HCT116 (cell line): ENCODE results near the gene KPNB1. TPM values are rescaled to one million over a fixed set of nuclear protein-coding genes. Genes with fewer than 3 reads are reported as not detected.

Experiments used
- ATAC-seq: fragments of 200-7000 bp; cut with Tn5 transposase; 2 replicates; pipeline ENCODE4 v1.9.1; 2020; ENCODE audit warnings: mild to moderate bottlenecking, moderate library complexity
- BruUV-seq: library from RNA; stranded (reverse); fragments of 400-500 nt; replicated peaks from 2 replicates; lab custom pipeline; 2021; lab: Mats Ljungman, UMichigan
- CTCF ChIA-PET: fragments of 300-600 bp; sonication (Branson Sonifier 250); formaldehyde crosslinking; loops from one replicate; lab custom pipeline; 2021; ENCODE audit warnings: antibody characterized with exemption; lab: Charles Lee
- POLR2A ChIA-PET: fragments of 300-600, 350-600 bp; sonication (Branson Sonifier 250); formaldehyde crosslinking; loops from one replicate; lab custom pipeline; 2021; ENCODE audit warnings: antibody characterized with exemption; lab: Charles Lee
- RAD21 ChIA-PET, 2 experiments: fragments of 300-600 bp; sonication (Branson Sonifier 250); formaldehyde crosslinking; loops; one replicate each; lab custom pipeline; 2023; ENCODE audit warnings: low total read pairs in 2 of 2; ENCODE audit not compliant: uncharacterized antibody in 2 of 2, unreplicated experiment in 2 of 2, low non-redundant PET in 1 of 2; lab: Charles Lee
- DNase-seq: peaks from one replicate; pipeline ENCODE4 v3.0.0-alpha.2; 2010; ENCODE audit warnings: low read depth, low spot score
- H2AFZ ChIP-seq: fragments of 200-600 bp; shearing (Covaris generic), sonication (generic); 2 replicates; pipeline ENCODE4 v1.6.1; 2017; ENCODE audit warnings: low read depth, mixed run types, mixed read lengths, antibody characterized with exemption, low read length; ENCODE audit not compliant: poor library complexity, severe bottlenecking
- H3K27ac ChIP-seq: 2 replicates; pipeline ENCODE4 v1.5.1; 2012; ENCODE audit warnings: low read depth, low read length
- H3K27me3 ChIP-seq: fragments of 200-600 bp; sonication (generic); 2 replicates; pipeline ENCODE4 v1.6.1; 2016; ENCODE audit warnings: mixed run types, low read length, mixed read lengths; ENCODE audit not compliant: insufficient read depth
- H3K36me3 ChIP-seq, 2 experiments: fragments of 200-500 bp in 1 of 2; fragments of 200-600 bp in 1 of 2; sonication (Bioruptor generic) in 1 of 2; sonication (generic) in 1 of 2; 2 replicates each; pipeline versions ENCODE4 v1.5.1 to v1.6.1; 2014 to 2016; ENCODE audit warnings: low read length in 2 of 2, inconsistent platforms in 1 of 2, mixed read lengths in 1 of 2, mixed run types in 1 of 2; ENCODE audit not compliant: insufficient read depth in 2 of 2, control insufficient read depth in 1 of 2
- H3K4me1 ChIP-seq, 2 experiments: fragments of 200-600 bp in 1 of 2; sonication (generic) in 1 of 2; 2 replicates each; pipeline versions ENCODE4 v1.5.1 to v1.6.1; 2012 to 2017; ENCODE audit warnings: low read length in 2 of 2, inconsistent platforms in 1 of 2, mild to moderate bottlenecking in 1 of 2, mixed read lengths in 1 of 2, mixed run types in 1 of 2, moderate library complexity in 1 of 2; ENCODE audit not compliant: insufficient read depth in 2 of 2, control insufficient read depth in 1 of 2
- H3K4me2 ChIP-seq: fragments of 200-600 bp; sonication (generic); 2 replicates; pipeline ENCODE4 v1.6.1; 2017; ENCODE audit warnings: mixed run types, low read length, mixed read lengths
- H3K4me3 ChIP-seq, 2 experiments: fragments of 200-600 bp in 1 of 2; sonication (generic) in 1 of 2; replicated peaks in 1 of 2; 2 replicates each; pipeline ENCODE4 v1.5.1; 2011 to 2016; ENCODE audit warnings: low read length in 2 of 2, control low read depth in 1 of 2, low read depth in 1 of 2, mild to moderate bottlenecking in 1 of 2, mixed read lengths in 1 of 2, mixed run types in 1 of 2
- H3K79me2 ChIP-seq: fragments of 200-600 bp; sonication (generic); 2 replicates; pipeline ENCODE4 v1.6.1; 2017; ENCODE audit warnings: mild to moderate bottlenecking, mixed run types, low read length, moderate library complexity, mixed read lengths; ENCODE audit not compliant: insufficient read depth
- H3K9ac ChIP-seq: fragments of 200-600 bp; sonication (generic); 2 replicates; pipeline ENCODE4 v1.6.1; 2016; ENCODE audit warnings: low read length, mixed read lengths
- H3K9me2 ChIP-seq: fragments of 200-600 bp; sonication (generic), shearing (Covaris generic); 2 replicates; pipeline ENCODE4 v1.6.1; 2017; ENCODE audit warnings: mixed run types, mild to moderate bottlenecking, moderate library complexity; ENCODE audit not compliant: insufficient read depth
- H3K9me3 ChIP-seq, 2 experiments: fragments of 200-500 bp in 1 of 2; fragments of 200-600 bp in 1 of 2; sonication (Bioruptor generic) in 1 of 2; sonication (generic) in 1 of 2; 2 replicates each; pipeline ENCODE4 v1.6.1; 2014 to 2017; ENCODE audit warnings: low read length in 2 of 2, mixed read lengths in 2 of 2, inconsistent platforms in 1 of 2, low read depth in 1 of 2, mild to moderate bottlenecking in 1 of 2, mixed run types in 1 of 2, moderate library complexity in 1 of 2; ENCODE audit not compliant: control insufficient read depth in 1 of 2, insufficient read depth in 1 of 2
- H4K20me1 ChIP-seq: fragments of 200-600 bp; sonication (generic), shearing (Covaris generic); 2 replicates; pipeline ENCODE4 v1.6.1; 2017; ENCODE audit warnings: mixed run types, mild to moderate bottlenecking, moderate library complexity; ENCODE audit not compliant: insufficient read depth
- EZH2phosphoT487 ChIP-seq: fragments of 200-600 bp; IDR thresholded peaks from 2 replicates; pipeline ENCODE4 v1.6.1; 2018; ENCODE audit warnings: antibody characterized with exemption, borderline replicate concordance
- MAX ChIP-seq: IDR thresholded peaks from 2 replicates; pipeline ENCODE4 v1.6.1; 2012
- POLR2AphosphoS5 ChIP-seq: IDR thresholded peaks from 2 replicates; pipeline ENCODE4 v1.6.1; 2011; ENCODE audit warnings: mild to moderate bottlenecking, low read depth, low read length, moderate library complexity
- RAD21 ChIP-seq: IDR thresholded peaks from 2 replicates; pipeline ENCODE4 v1.6.1; 2012; ENCODE audit warnings: low read depth, mild to moderate bottlenecking
- SP1 ChIP-seq: IDR thresholded peaks from 2 replicates; pipeline ENCODE4 v1.6.1; 2012; ENCODE audit warnings: low read depth
- TCF7L2 ChIP-seq: IDR thresholded peaks from 2 replicates; pipeline ENCODE4 v1.7.0; 2011; ENCODE audit warnings: borderline replicate concordance, inconsistent platforms; ENCODE audit not compliant: insufficient read depth, insufficient read length; ENCODE audit errors: extremely low read depth
- ZNF274 ChIP-seq: fragments of 200-500 bp; sonication (Bioruptor generic); IDR thresholded peaks from 2 replicates; pipeline ENCODE4 v1.6.1; 2014; ENCODE audit warnings: mild to moderate bottlenecking, low read depth, low read length, inconsistent platforms
- intact Hi-C: fragments of 100-400 bp; cut with micrococcal nuclease; formaldehyde crosslinking; loops from 2 replicates; pipeline ENCODE4 v1.10.0; 2022
- total RNA-seq: library from RNA; stranded (reverse); gene quantifications from one replicate; pipeline ENCODE4 v1.2.1, GENCODE V29; 2021; ENCODE audit not compliant: unreplicated experiment

KPNB1 gene
- total RNA-seq, 1 experiment from 2014 or later = 526 TPM

DNA sequence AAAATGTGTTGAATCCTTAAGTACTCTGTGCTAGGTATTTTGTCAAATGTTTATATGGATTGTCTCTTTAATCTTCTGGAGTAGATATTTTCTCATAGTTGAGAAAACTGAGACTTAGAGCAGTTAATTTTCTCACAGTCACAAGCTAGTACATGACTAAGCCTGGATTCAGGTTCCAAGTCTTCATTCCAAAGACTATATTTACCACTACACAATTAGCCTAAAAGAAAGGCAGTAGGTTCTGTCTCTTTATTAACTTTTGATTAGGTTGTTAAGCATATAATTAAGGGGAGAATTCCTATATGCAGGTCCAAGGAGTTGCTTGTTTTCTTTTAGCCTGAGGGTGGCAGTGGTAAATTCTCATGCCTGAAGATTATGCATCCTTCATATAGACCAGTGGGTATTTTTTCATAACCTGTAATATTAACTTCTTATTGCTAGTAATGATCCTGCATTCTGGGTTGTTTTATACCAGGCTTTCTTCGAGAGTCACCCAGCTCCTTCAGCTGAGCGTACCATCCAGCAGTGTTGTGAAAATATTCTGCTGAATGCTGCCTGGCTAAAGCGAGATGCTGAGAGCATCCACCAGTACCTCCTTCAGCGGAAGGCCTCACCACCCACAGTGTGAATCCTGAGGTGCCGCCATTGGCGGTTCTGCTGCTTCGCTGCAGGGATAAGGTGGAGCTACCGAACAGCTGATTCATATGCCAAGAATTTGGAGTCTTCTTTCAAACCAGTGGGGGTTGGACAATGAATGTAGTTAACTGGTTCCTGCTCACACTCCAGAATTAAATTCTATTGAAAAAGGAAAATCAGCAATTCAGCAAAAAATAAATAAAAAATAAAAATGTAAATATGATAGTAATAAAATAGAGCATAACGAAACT lies 28.2 kb upstream of the KPNB1 start (continued):
- TF ChIP-seq MAX (peak; percentile 39; the same call in 1 of the 2 replicates), SP1 (peak; percentile 76), RAD21 (0 out of 2 replicates have a peak, but pooled peaks have one; percentile 15), ZNF274 (no peak), EZH2phosphoT487 (no peak)

GRCh38 chr17:47622180-47622549 lies 27.6 kb upstream of the KPNB1 start:
- peaks cover 26 to 33% of the 10 kb centered on the region in 2 experiments; a peak in 3 of 4 replicates for H3K36me3 ChIP-seq
- ChIA-PET RAD21 (interaction anchor here in 1 of 2 experiments (0.6 kb wide), 1 partner anchor 55 kb away, joined by 6 read pairs; no protein-coding TSS in a partner anchor), CTCF (interaction anchor here (1.0 kb wide), 1 partner anchor 27 kb away, joined by 8 read pairs; the partner anchor contains the start of gene KPNB1), POLR2A (interaction anchor here (1.0 to 1.7 kb wide), 2 partner anchors 10 to 28 kb away, joined by 3 to 18 read pairs; partner anchors contain the start of gene KPNB1)
- DNase-seq (no peak), ATAC-seq (no peak)
- intact Hi-C loops = no loop called here
- H3K9me3 ChIP-seq = no peaks in the 10 kb centered on the region
- peak overlapping the region; percentile 62 for H3K27ac ChIP-seq
- H4K20me1 ChIP-seq = no peaks in the 10 kb centered on the region
- H3K4me2 ChIP-seq = peak overlapping the region; percentile 63
- no peaks in the 10 kb centered on the region for H3K79me2 ChIP-seq
- H2AFZ ChIP-seq = no peak overlapping the region
- BruUV-seq = no TSS peak
- no peaks in the 10 kb centered on the region for H3K27me3 ChIP-seq
- H3K4me1 ChIP-seq = peaks cover 32 to 46% of the 10 kb centered on the region in 2 experiments
- H3K9ac ChIP-seq = peak overlapping the region; percentile 27
- H3K4me3 ChIP-seq = peak overlapping the region in 1 of 2 experiments; percentile 13; a peak in 1 of 4 replicates
- TF ChIP-seq TCF7L2 = no peak
- 0 out of 2 replicates have a peak, but pooled peaks have one; percentile 9 for TF ChIP-seq POLR2AphosphoS5
- H3K9me2 ChIP-seq = no peaks in the 10 kb centered on the region
